IPS DF 4.7 (cell line): ENCODE data around the gene ZMAT3.
"Not testable (repeated sequence)": the region's sequence is repeated elsewhere in the genome, so short reads cannot be mapped to it uniquely, and the experiment has no call there.

Source experiments
- DNase-seq: peaks from one replicate; pipeline ENCODE4 v3.0.0-alpha.2; 2013; ENCODE audit warnings: low spot score; ENCODE audit errors: extremely low read depth

Gene ZMAT3

GRCh38 chr3:179069762-179070390 is 1.7 kb downstream of the ZMAT3 start:
- no peak for DNase-seq

GRCh38 chr3:179068779-179069530 is 2.7 kb downstream of the ZMAT3 start:
- no peak for DNase-seq

- DNase-seq = no peak
These were observed 3.8 kb downstream of the ZMAT3 start for GRCh38 chr3:179067839-179068238.

GRCh38 chr3:179067291-179067690 is 4.3 kb downstream of the ZMAT3 start:
- no peak for DNase-seq

GRCh38 chr3:179063945-179064560 is 7.6 kb downstream of the ZMAT3 start:
- DNase-seq = no peak

- DNase-seq = no peak
These were observed 15.3 kb downstream of the ZMAT3 start for GRCh38 chr3:179056326-179056725.

- DNase-seq = not testable (repeated sequence)
These were observed 17.0 kb downstream of the ZMAT3 start for GRCh38 chr3:179054565-179054964.

- DNase-seq = no peak
These were observed 24.9 kb downstream of the ZMAT3 start for GRCh38 chr3:179046497-179047353.

- DNase-seq = no peak
These were observed 25.7 kb downstream of the ZMAT3 start for GRCh38 chr3:179045719-179046402.

GRCh38 chr3:179038899-179039251 is 32.7 kb downstream of the ZMAT3 start:
- not testable (repeated sequence) for DNase-seq

- no peak for DNase-seq
These were observed 33.3 kb downstream of the ZMAT3 start for GRCh38 chr3:179038216-179038898.

- DNase-seq = no peak
These were observed 34.3 kb downstream of the ZMAT3 start for GRCh38 chr3:179037351-179037750.

GRCh38 chr3:179036626-179037300 is 34.8 kb downstream of the ZMAT3 start:
- no peak for DNase-seq

- no peak for DNase-seq
These were observed 35.4 kb downstream of the ZMAT3 start for GRCh38 chr3:179036226-179036625.

- DNase-seq = no peak
These were observed 36.4 kb downstream of the ZMAT3 start for GRCh38 chr3:179035232-179035631.

GRCh38 chr3:179033304-179033657 is 38.3 kb downstream of the ZMAT3 start:
- DNase-seq = not testable (repeated sequence)

GRCh38 chr3:179032454-179033303 is 38.9 kb downstream of the ZMAT3 start:
- DNase-seq = not testable (repeated sequence)

GRCh38 chr3:179029096-179029495 is 42.5 kb downstream of the ZMAT3 start:
- DNase-seq = no peak

- DNase-seq = no peak
These were observed 43.2 kb downstream of the ZMAT3 start for GRCh38 chr3:179028408-179028807.
